Activated CD8-positive, alpha-beta memory T cell treated with anti-CD3 and anti-CD28 coated beads, Interleukin-2, amount 50 U/mL, for 1 hour (primary cell): Measurements from ENCODE around the gene ZNF619.
"Not testable (repeated sequence)": the region's sequence is repeated elsewhere in the genome, so short reads cannot be mapped to it uniquely, and the experiment has no call there.

Experiments used
- DNase-seq: peaks from one replicate; pipeline ENCODE4 v3.0.0-alpha.2; 2020; ENCODE audit errors: extremely low read depth

The ZNF619 gene

DNA sequence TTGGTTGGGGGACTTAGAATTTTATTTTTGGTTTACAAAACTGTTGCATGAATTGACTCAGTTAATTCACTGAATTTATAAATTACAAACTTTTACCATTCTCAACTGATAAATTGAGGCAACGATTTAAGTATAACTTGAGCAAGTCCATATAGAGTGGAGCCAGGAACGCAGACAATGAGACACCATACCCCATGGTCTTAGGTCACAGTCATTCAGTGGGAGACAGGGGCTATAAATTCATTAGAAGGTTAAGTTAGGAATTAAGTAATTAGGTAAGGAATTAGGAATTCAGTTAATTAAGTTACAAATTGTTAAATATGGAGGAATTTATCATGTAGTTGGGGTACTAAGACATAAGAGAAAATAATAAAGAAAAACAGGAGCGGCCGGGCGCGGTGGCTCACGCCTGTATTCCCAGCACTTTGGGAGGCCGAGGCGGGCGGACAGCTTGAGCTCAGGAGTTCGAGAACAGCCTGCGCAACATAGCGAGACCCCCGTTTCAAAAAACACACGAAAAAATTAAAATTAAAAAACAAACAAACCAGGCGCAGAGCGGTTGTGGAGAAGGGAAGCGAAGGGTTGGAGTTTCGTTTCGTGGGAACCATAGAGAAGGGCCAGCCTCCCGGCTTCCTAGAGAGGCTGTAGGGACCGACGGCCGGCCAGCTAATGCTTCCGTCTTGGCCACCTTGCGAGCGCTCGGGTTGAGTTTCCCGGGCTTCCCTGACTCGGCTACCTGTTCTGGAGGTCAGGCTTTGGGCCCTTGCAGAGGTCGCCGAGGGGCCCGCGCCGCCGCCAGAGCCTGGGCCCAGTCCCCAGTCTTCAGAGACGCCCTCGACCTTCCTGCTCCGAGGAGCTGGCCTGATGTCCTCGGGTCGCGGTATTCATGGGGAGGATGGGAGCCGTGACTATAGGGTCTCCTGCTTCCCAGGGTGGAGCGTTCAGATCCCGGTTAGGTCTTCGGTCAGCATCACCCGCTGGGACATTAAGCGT lies at the start of gene ZNF619:
ZNF619 (plus strand) TSS at position 645 of the 993 bp plus-strand sequence. CDS start 858 bp downstream, outside the sequence.
- DNase-seq, result no peak

DNA sequence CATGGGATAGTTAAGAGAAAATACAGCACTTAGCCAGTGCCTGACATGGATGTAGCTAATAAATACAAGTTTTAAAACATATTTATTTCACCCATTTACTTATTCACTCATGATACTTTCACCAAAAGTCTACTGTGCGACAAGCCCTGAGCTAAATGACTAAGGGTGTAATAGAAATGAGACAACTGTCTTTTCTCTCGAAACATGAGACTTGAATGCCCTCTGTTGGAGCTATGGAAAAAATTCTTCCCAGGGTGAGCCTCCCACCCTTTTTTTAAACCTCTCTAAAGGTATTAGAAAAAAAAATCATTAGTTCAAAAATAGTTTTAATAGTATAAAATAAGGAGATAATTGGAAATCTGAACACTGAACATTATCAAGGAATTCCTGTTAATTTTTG lies 44.1 kb upstream of the ZNF619 start:
- DNase-seq, result no peak

DNA sequence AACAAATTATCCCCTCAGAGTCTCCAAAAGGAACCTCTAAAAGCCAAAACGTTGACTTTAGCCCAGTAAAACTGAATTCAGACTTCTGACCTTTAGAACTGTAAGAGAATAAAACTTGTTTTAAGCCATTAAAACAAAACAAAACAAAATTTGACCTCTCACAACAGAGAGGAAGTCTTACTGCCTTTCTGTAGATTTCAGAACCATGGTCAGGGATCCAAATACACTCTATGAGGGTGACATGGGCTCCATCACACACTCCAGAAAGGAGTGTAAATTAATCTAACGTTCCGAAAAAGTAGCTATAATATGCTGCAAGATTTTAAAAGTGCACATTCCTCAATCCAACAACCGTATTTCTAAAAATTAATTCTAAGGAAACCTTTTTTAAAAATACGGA lies 39.0 kb upstream of the ZNF619 start:
- no peak for DNase-seq

DNA sequence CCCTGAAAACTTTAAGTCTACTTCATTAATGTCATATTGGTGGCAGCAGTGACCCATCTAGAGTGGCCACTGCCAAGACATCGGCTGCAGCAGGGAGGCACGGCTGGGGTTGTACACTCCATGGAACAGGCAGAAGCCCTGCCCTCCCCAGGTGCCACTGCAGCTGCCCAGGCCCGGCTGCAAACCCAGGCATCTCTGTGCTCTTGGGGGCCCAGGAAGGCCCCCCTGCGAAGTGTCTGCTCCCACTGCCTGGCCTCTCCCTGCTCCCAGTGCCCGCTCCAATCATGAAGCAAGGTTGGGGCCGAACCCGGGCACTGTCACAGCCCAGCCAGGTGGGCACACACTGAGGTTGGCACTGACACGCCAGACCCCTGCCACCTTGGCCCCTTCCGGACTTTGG lies 31.9 kb upstream of the ZNF619 start:
- no peak for DNase-seq

DNA sequence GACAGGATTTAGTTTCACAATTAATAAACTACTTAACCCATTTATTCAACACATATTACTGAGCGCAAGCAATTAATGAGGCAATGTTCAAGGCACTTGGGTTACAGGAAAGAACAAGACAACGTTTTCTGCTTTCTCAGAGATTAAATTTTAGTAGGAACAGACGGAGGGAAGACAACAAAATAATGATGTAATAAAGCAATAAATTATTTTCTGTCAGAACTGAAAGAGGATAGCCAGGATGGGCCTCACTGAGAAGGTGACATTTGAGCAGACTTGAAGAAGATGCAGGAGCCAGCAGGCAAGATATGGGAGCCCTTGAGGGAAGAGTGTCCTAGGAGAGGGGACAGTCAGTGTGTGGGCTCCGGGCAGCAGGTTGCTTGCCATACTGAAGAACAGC lies 31.0 kb upstream of the ZNF619 start:
- no peak for DNase-seq

DNA sequence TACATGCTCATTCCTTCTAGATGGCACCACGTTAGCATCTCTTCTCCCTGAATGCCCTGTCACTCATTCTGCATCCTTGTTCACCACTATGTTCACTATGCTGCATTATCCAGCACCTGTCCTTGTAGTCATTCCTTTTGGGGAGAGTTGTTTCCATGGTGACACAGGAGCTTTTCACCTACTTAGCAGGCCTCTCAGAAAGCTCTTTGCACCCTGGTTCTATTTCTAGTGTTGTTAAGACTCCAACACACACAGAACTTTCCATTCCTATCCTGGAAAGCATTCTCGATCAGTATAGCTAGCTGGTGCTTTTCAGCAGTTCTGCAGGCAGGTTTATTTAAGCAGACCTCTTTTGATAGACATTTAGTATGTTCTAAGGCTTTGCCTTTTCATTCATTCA lies 26.5 kb upstream of the ZNF619 start:
- DNase-seq, result no peak

DNA sequence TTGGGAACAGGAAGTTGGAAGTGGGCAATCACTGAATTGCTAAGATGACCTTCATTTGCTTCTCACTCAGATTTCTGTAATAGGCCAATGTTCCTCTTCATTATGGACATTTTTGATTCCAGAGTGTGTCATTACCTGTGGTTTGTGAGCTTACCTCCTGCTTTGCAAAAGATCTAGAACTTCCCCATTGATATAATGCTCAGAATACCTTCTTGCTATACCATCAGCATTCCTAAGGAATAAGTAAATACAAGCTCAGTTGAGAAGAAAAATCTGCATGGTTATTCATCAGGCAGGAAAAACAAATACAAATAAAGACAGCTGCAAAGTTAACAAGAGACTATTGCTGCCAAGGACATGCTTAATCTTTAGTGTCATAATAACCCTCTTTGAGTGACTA lies 25.4 kb upstream of the ZNF619 start:
- no peak for DNase-seq

DNA sequence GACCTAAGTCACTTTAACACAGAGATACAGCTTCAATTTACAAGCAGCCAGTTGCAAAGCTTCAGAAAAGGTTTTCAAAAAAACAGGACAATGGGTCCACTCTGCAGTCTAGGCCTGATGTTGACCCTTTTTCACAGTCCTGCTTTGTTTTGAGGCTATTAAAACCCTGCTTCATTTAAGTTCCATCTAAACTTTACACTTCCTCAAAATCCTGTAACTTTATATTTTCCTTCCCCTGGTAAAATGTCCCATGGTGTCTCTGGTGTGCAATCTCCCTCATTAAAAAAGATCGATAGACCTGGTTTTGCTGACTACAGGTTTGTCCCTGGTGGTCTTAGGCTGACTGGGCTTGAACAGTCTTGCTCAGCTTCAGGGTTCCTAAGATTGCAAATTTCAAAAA lies 24.9 kb upstream of the ZNF619 start:
- DNase-seq, result no peak

DNA sequence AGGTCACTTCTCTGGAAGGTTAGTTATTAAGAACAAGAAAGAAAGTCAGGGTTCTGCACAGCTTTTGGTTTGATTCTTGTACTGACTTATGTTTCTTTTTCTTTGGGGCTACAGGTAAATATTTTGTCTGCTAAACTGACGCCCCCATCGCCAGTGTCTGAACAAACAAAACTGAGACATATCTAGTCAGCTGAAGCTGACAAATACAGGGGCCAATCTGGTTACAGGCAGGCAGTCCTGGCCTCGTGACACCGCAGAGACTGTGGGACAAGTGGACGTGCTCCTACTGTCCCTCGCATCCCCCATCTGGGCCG lies 24.4 kb upstream of the ZNF619 start:
- DNase-seq, result no peak

DNA sequence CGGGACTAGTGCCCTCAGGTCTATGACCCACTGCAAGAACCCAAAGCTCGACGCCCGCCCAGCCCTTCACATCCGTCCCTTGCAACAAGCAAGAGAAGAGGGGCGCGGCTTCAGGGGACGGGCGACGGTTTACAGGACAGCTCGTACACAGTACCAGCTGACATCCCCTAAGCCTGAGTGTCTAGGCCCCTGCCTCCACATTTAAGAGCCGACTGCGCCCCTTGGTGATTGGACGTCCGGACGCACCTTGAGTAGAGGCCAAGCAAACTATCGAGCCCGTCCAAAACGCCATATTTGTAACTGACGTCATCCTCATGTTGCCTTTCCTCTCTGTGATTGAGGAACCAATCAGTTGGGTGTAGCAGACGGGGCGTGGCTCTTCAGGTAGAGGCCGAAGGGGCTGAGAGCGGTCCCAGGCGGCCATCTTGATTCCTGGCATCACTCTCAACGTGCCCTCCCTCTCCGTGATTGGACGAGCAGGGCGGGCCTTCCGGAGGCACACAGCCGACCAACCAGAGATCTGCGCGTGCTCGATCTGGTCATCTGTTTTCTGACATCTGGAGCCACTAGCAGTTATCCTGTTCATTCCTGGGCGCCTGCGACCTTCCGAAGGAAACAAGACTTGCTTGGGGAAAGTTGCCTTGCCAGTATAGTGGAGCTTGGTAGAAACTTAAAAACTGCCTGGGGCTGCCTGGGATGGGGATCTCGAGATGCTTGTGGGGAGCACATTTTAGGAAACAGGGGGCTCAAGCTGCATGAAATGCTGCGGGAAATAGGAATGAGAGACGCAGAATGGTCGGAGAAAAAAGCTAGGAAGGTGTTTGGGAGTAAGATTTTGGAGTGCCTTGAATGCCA lies 23.8 kb upstream of the ZNF619 start:
- DNase-seq, result peak; percentile 91

DNA sequence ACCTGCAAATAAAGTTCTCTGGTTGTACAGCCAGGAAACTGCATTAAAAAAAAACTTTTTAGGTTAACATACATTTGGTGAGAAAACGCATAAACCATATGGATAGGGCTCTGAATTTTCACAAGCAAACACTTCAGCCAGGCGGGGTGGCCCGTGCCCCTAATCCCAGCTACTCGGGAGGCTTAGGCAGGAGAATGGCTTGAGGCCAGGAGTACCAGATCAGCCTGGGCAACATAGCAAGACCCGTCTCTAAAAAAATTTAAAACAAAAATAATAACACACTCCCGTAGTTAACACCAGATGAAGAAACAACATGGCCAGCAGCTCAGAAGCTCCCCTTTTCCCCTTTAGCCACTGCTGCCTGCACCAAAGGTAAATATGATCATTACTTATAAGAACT lies 23.0 kb upstream of the ZNF619 start:
- no peak for DNase-seq

DNA sequence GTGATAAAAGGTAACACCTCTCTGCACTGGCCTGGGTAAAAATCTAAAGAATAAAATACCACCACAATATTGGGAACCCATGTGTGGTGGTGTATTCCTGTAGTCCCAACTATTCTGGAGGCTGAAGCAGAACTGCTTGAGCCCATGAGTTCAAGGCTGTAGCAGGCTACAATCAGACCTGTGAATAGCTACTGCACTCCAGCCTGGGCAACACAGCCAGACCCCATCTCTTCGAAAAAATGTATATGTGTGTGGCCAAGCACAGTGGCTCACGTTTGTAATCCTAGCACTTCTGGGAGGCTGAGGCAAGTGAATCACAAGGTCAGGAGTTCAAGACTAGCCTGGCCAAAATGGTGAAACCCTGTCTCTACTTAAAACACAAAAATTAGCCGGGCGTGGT lies 21.6 kb upstream of the ZNF619 start:
- DNase-seq, result no peak

DNA sequence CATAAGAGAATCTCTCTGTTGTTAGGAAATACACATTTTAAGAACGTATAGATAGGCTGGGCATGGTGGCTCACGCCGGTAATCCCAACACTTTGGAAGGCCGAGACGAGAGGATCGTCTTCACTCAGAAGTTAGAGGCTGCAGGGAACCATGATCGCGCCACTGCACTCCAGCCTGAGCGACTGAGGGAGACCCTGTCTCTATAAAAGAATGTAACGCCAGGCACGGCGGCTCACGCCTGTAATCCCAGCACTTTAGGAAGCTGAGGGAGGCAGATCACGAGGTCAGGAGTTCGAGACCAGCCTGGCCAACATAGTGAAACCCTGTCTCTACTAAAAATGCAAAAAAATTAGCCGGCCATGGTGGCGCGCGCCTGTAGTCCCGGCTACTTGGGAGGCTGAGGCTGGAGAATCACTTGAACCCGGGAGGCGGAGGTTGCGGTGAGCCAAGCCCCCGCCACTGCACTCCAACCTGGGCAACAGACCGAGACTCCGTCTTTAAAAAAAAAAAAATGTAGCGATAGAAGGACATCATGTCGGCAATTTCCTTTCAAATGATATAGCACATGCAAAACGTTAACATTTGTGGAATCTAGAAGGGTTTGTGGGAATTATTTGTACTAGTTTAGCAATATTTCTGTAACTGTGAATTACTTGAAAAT lies 20.5 kb upstream of the ZNF619 start:
- no peak for DNase-seq

DNA sequence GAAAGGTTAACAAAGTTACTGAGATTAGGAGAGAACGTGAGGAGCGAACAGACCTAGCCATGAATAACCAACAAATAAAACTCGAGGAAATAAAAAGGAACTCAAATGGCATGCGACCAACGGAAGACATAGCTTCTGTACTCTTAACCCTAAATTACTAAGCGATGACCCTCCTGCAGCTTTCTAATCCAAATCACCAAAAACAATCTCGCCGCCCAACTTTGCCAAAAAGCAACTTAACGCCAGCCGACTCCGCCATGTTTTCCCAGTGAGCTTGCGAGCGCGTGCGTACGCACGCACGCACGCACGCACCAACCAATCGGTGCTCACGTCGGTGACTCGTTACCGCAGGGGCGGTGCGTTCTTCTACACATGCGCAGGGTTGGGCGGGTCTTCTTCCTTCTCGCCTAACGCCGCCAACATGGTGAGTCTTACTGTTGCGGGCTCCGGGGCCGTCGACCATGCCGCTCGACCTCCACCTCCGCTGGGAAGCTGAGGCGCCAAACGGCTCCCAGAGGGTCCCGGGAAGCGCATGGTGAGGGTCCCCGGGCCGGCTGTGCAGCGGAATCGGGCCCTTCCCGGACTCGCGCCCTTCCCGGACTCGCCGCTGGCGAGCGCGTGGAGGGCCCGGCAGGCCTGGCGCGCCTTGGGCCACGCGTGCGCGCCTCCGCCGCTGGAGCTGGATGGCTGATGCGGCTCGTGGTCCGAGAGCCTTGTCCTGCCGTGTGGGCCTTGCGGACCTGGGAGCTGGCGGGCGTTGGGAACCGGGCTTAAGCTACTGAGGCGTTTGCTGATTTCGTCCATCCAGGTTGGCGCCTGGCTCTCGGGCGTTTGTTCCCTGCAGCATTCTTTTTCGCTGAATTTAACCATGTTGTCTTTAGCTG lies 19.7 kb upstream of the ZNF619 start, which contains the start of gene RPL14:
RPL14 (plus strand) TSS at position 400 of the 884 bp plus-strand sequence; CDS start at position 533, 133 bp downstream.
- peak; percentile 89 for DNase-seq

DNA sequence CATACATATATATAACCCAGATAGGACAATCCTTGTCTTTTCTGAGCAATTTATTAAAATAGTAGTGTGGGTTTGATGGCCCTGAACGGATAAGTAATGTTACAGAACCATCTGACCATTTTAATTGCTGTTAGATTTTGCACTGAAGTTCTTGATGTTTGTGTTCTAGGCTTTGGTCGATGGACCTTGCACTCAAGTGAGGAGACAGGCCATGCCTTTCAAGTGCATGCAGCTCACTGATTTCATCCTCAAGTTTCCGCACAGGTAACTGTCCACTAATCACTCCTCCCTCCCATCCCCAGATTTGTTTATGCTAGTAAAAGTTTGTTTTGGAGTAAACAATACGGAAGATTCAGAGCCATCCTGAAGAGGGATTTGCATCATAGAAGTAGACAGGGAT lies 18.4 kb upstream of the ZNF619 start:
- DNase-seq, result no peak

DNA sequence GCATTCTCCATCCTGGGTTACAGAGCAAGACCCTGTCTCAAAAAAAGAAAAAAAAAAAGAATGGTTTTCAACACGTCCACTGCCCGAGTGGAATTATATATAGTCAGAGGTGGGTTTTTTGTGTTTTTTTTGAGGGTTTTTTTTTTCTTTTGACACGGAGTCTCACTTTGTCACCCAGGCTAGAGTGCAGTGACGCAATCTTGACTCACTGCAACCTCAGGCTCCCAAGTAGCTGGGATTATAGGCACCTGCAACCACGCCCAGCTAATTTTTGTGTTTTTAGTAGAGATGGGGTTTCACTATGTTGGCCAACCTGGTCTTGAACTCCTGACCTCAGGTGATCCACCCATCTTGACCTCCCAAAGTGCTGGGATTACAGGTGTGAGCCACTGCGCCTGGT lies 16.4 kb upstream of the ZNF619 start:
- not testable (repeated sequence) for DNase-seq

DNA sequence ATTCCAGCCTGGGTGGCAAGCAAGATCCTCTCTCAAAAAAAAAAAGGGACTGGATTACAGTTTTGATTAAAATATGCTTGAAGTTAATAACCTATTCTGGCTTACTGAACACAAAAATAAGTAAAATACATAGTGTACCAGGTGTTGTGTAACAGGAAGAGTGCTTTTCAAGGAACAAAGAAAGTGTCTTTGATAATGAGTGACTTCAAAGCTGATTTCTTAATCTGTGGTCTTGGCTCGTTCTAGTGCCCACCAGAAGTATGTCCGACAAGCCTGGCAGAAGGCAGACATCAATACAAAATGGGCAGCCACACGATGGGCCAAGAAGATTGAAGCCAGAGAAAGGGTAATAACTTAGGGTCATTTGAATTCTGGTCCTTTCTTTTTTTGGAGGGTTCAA lies 15.8 kb upstream of the ZNF619 start:
- DNase-seq, result no peak

DNA sequence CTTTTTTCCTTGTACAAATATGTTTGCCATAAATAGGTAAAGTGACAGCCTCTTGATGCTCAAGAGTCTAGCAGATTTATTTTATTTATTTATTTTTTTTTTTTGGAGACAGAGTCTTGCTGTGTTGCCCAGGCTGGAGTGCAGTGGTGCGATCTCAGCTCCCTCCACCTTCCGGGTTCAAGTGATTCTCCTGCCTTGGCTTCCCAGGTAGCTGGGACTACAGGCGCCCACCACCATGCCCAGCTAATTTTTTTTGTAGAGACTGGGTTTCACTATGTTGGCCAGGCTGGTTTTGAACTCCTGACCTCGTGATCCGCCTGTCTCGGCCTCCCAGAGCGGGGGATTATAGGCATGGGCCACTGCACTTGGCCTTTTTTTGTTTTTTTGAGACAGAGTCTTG lies 14.1 kb upstream of the ZNF619 start:
- not testable (repeated sequence) for DNase-seq

DNA sequence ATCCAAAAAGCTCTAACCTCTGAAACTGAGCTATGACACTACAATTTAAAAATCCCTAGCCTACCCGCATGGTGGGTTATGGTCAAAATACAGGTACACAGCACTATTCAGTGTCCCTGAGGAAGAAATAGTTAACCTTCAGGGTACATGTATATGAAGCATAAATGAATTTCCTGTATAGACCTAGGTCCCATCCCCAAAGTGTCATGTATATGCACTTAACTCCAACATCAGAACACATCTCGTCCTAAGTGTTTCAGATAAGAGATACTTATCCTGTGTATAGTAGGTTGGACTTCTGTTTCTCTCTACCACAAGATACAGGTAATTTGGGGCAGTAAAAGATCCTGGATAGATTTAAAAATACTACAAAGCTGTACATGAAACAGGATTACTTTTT lies 13.3 kb upstream of the ZNF619 start:
- DNase-seq, result no peak

DNA sequence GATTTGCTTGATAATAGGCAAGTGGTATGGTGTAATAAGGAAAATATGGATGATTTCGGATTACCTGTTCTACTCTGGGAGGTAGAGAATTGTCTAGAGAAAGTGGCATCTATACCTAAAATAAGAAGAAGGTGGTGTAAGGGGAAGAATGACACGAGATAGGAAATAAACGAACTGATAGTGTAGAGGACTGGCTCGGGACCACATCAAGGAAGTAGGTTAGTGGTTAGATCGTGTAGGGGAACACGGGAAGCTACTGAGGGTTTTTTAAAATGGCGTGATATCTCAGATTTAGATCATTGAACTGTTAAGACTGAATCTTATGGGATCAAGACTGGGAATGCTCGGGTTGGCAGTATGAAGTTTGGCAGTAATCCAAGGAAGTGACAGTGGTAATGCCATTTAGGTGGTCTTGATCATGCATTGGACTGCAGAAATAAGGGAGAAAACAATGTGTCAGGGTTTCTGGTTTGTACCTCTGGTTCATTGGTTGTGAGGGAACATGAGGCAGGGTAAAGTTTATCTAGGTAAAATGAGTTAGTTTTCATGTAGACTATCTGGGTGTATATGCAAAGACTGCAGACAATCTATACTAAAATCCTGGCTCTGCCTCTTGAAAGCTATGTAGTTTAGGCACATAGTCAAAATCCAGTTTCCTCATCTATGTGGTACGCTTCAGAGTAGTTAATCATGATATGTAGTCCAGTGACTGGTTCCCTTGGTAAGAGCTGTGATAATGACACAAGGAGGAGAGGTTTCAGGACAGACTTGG lies 12.4 kb upstream of the ZNF619 start:
- no peak for DNase-seq

DNA sequence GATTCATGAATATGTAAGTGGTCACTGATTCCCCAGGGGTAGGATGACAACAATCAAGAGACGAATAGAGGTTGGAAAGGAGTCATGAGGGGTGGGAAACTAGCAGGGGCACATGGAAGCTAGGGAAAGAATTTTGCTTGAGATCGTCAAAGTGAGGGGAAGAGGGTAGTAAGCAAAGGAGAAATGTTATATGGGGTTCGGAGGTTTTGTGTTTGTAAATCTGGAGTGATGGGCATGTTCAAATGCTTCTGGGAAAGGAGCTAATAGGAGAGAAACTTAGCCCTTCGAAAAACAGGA lies 11.9 kb upstream of the ZNF619 start:
- DNase-seq, result no peak
